ENCODE data around the gene TEAD1. TPM values are rescaled to one million over a fixed set of nuclear protein-coding genes. Genes with fewer than 3 reads are reported as not detected.

TEAD1 gene
- total RNA-seq, 1 experiment from 2014 or later = 102 TPM

- no peak for DNase-seq (ENCODE audit: low read depth, low spot score)
- Histone ChIP-seq H3K4me1 (ENCODE audit: control insufficient read depth, insufficient read depth, low read length) (peaks cover 24% of the 10 kb centered on the region), H3K4me3 (ENCODE audit: low read depth in 2 of 2, low read length in 2 of 2) (no peak overlapping the region), H3K36me3 (ENCODE audit: control insufficient read depth, insufficient read depth, low read length) (no peaks in the 10 kb centered on the region), H3K27ac (ENCODE audit: low read length) (no peak overlapping the region), H3K9me3 (ENCODE audit: control insufficient read depth, insufficient read depth, low read depth, low read length) (no peaks in the 10 kb centered on the region), H3K27me3 (ENCODE audit: control insufficient read depth, insufficient read depth, low read length) (no peaks in the 10 kb centered on the region)
- no peak for TF ChIP-seq SIN3A (IDR thresholded peaks at IDR 0.05; ENCODE audit: borderline replicate concordance, insufficient read depth, low read depth, low read length)
- TF ChIP-seq POLR2AphosphoS5 (IDR thresholded peaks at IDR 0.05; ENCODE audit: low read depth, low read length) = no peak
- TF ChIP-seq TCF7L2 (IDR thresholded peaks at IDR 0.05; ENCODE audit: low read depth, low read length) = no peak
- no peak for TF ChIP-seq REST (IDR thresholded peaks at IDR 0.05; ENCODE audit: insufficient read depth in 1 of 2, low read depth in 2 of 2, low read length in 1 of 2)
- no peak for TF ChIP-seq CTCF (IDR thresholded peaks at IDR 0.05)
- in situ Hi-C loops (cut with HindIII; ENCODE audit: low pct_unique_long_range_greater_than_20kb, low sequenced_read_pairs) (no loop called here), intact Hi-C loops (cut with micrococcal nuclease; ENCODE audit: unreplicated experiment) (no loop called here)
- BruUV-seq (replicated peaks) = no TSS peak
- CTCF ChIA-PET = no interaction called here
- ATAC-seq = no peak
- POLR2A ChIA-PET = no interaction called here
Observed at GRCh38 chr11:12818333-12819015, 144.3 kb downstream of the TEAD1 start.

- no peaks in the 10 kb centered on the region for H3K36me3 ChIP-seq (ENCODE audit: control insufficient read depth, insufficient read depth, low read length)
- H3K9me3 ChIP-seq (ENCODE audit: control insufficient read depth, insufficient read depth, low read depth, low read length) = no peaks in the 10 kb centered on the region
- no TSS peak for BruUV-seq (replicated peaks)
- no peak overlapping the region for H3K4me3 ChIP-seq (ENCODE audit: low read depth in 2 of 2, low read length in 2 of 2)
- ChIA-PET POLR2A (no interaction called here), CTCF (interaction anchor here (0.6 kb wide), 1 partner anchor 34 kb away, joined by 3 read pairs; no protein-coding TSS in a partner anchor)
- peaks cover 22% of the 10 kb centered on the region for H3K4me1 ChIP-seq (ENCODE audit: control insufficient read depth, insufficient read depth, low read length)
- no peaks in the 10 kb centered on the region for H3K27me3 ChIP-seq (ENCODE audit: control insufficient read depth, insufficient read depth, low read length)
- ATAC-seq = no peak
- intact Hi-C loops (cut with micrococcal nuclease; ENCODE audit: unreplicated experiment) = no loop called here
- DNase-seq (ENCODE audit: low read depth, low spot score) = no peak
- no peak overlapping the region for H3K27ac ChIP-seq (ENCODE audit: low read length)
- in situ Hi-C loops (cut with HindIII; ENCODE audit: low pct_unique_long_range_greater_than_20kb, low sequenced_read_pairs) = no loop called here
- TF ChIP-seq CTCF (IDR thresholded peaks at IDR 0.05) = no peak
- TF ChIP-seq TCF7L2 (IDR thresholded peaks at IDR 0.05; ENCODE audit: low read depth, low read length) = no peak
- TF ChIP-seq REST (IDR thresholded peaks at IDR 0.05; ENCODE audit: insufficient read depth in 1 of 2, low read depth in 2 of 2, low read length in 1 of 2) = no peak
- TF ChIP-seq SIN3A (IDR thresholded peaks at IDR 0.05; ENCODE audit: borderline replicate concordance, insufficient read depth, low read depth, low read length) = no peak
- TF ChIP-seq POLR2AphosphoS5 (IDR thresholded peaks at IDR 0.05; ENCODE audit: low read depth, low read length) = no peak
Observed at GRCh38 chr11:12822392-12823022, 148.3 kb downstream of the TEAD1 start.
